CD4-positive, alpha-beta T cell treated with Interferon gamma for 1 hour (primary cell): Measurements from ENCODE around the gene CD46.
"Not testable (repeated sequence)": the region's sequence is repeated elsewhere in the genome, so short reads cannot be mapped to it uniquely, and the experiment has no call there.

Experiments used
- DNase-seq: peaks from one replicate; pipeline ENCODE4 v3.0.0-alpha.2; 2020

Gene CD46

GRCh38 chr1:207752456-207752998 lies 673 bp downstream of the CD46 start:
- no peak for DNase-seq

- DNase-seq: no peak
These were observed 1.8 kb downstream of the CD46 start for GRCh38 chr1:207753611-207754010.

GRCh38 chr1:207754011-207754410 lies 2.2 kb downstream of the CD46 start:
- no peak for DNase-seq

GRCh38 chr1:207754974-207755700 lies 3.3 kb downstream of the CD46 start:
- no peak for DNase-seq

GRCh38 chr1:207755846-207756693 lies 4.2 kb downstream of the CD46 start:
- no peak for DNase-seq

GRCh38 chr1:207762622-207763021 lies 10.8 kb downstream of the CD46 start:
- no peak for DNase-seq

GRCh38 chr1:207763091-207763490 lies 11.2 kb downstream of the CD46 start:
- no peak for DNase-seq

- no peak for DNase-seq
These were observed 12.1 kb downstream of the CD46 start for GRCh38 chr1:207763972-207764371.

- DNase-seq: no peak
These were observed 14.7 kb downstream of the CD46 start for GRCh38 chr1:207766569-207766968.

- not testable (repeated sequence) for DNase-seq
These were observed 18.7 kb downstream of the CD46 start for GRCh38 chr1:207770514-207770913.

GRCh38 chr1:207776045-207776444 lies 24.2 kb downstream of the CD46 start:
- not testable (repeated sequence) for DNase-seq

- not testable (repeated sequence) for DNase-seq
These were observed 25.6 kb downstream of the CD46 start for GRCh38 chr1:207777412-207777811.

- DNase-seq: no peak
These were observed 27.2 kb downstream of the CD46 start for GRCh38 chr1:207779008-207779407.

GRCh38 chr1:207781312-207781711 lies 29.5 kb downstream of the CD46 start:
- no peak for DNase-seq

GRCh38 chr1:207787776-207788175 lies 35.9 kb downstream of the CD46 start:
- no peak for DNase-seq

- no peak for DNase-seq
These were observed 37.5 kb downstream of the CD46 start for GRCh38 chr1:207789386-207789785.

- DNase-seq: no peak
These were observed 38.2 kb downstream of the CD46 start for GRCh38 chr1:207789792-207790787.

- no peak for DNase-seq
These were observed 39.4 kb downstream of the CD46 start for GRCh38 chr1:207791290-207791689.

- no peak for DNase-seq
These were observed 41.5 kb downstream of the CD46 start for GRCh38 chr1:207793327-207793726.

- DNase-seq: no peak
These were observed 43.0 kb downstream of the CD46 start for GRCh38 chr1:207794861-207795260.

GRCh38 chr1:207797229-207797973 lies 45.5 kb downstream of the CD46 start:
- DNase-seq: peak; percentile 67

- DNase-seq: no peak
These were observed 47.0 kb downstream of the CD46 start for GRCh38 chr1:207798847-207799246.
